OCI-LY1 (cell line): Measurements from ENCODE around the gene PRSS21.

Source experiments
- H2AFZ ChIP-seq: fragments of 200-600 bp; sonication (generic), shearing (Covaris generic); 2 replicates; pipeline ENCODE4 v1.6.0; 2014; ENCODE audit warnings: antibody characterized with exemption, mild to moderate bottlenecking, low read length
- H3F3A ChIP-seq: fragments of 200-600 bp; sonication (generic), shearing (Covaris generic); 2 replicates; pipeline ENCODE4 v1.6.0; 2014; ENCODE audit warnings: mild to moderate bottlenecking, antibody characterized with exemption, low read length, moderate library complexity; ENCODE audit not compliant: insufficient read depth
- H3K27ac ChIP-seq: fragments of 200-600 bp; sonication (generic); 2 replicates; pipeline ENCODE4 v1.5.1; 2014; ENCODE audit warnings: low read length, mixed run types, mild to moderate bottlenecking, low read depth; ENCODE audit not compliant: poor library complexity, severe bottlenecking
- H3K27me3 ChIP-seq: fragments of 200-600 bp; sonication (generic); 2 replicates; pipeline ENCODE4 v1.6.0; 2014; ENCODE audit warnings: antibody characterized with exemption, mild to moderate bottlenecking, low read length, moderate library complexity; ENCODE audit not compliant: insufficient read depth
- H3K36me3 ChIP-seq: fragments of 200-600 bp; sonication (generic); 2 replicates; pipeline ENCODE4 v1.6.1; 2014; ENCODE audit warnings: mild to moderate bottlenecking, antibody characterized with exemption, low read length, moderate library complexity, mixed read lengths; ENCODE audit not compliant: insufficient read depth
- H3K4me1 ChIP-seq: fragments of 200-600 bp; sonication (generic); 2 replicates; pipeline ENCODE4 v1.5.1; 2014; ENCODE audit warnings: mild to moderate bottlenecking, low read length, moderate library complexity; ENCODE audit not compliant: insufficient read depth, severe bottlenecking
- H3K4me2 ChIP-seq: fragments of 200-600 bp; sonication (generic), shearing (Covaris generic); 2 replicates; pipeline ENCODE4 v1.6.1; 2014; ENCODE audit warnings: low read length
- H3K4me3 ChIP-seq: fragments of 200-600 bp; sonication (generic); 2 replicates; pipeline ENCODE4 v1.5.1; 2014; ENCODE audit warnings: low read length, low read depth, mild to moderate bottlenecking, mixed read lengths; ENCODE audit not compliant: poor library complexity, severe bottlenecking
- H3K79me2 ChIP-seq: fragments of 200-600 bp; shearing (Covaris generic); 2 replicates; pipeline ENCODE4 v1.6.1; 2016; ENCODE audit warnings: mixed run types, low read length, mixed read lengths; ENCODE audit not compliant: insufficient read depth
- H3K9ac ChIP-seq: fragments of 200-600 bp; sonication (generic), shearing (Covaris generic); 2 replicates; pipeline ENCODE4 v1.6.1; 2014; ENCODE audit warnings: mild to moderate bottlenecking, low read length, mixed read lengths
- H3K9me2 ChIP-seq: fragments of 200-600 bp; sonication (generic), shearing (Covaris generic); 2 replicates; pipeline ENCODE4 v1.6.1; 2014; ENCODE audit warnings: low read depth, mild to moderate bottlenecking, low read length, mixed read lengths
- H3K9me3 ChIP-seq: fragments of 200-600 bp; shearing (Covaris generic); 2 replicates; pipeline ENCODE4 v1.6.1; 2014; ENCODE audit warnings: low read length, mixed read lengths
- H4K20me1 ChIP-seq: fragments of 200-600 bp; sonication (generic), shearing (Covaris generic); 2 replicates; pipeline ENCODE4 v1.6.0; 2016; ENCODE audit warnings: mild to moderate bottlenecking, low read length; ENCODE audit not compliant: insufficient read depth
- CTCF ChIP-seq: fragments of 200-600 bp; sonication (generic), shearing (Covaris generic); IDR thresholded peaks from 2 replicates; pipeline ENCODE4 v1.5.1; 2017; ENCODE audit warnings: mild to moderate bottlenecking, antibody characterized with exemption, low read length, moderate library complexity, mixed read lengths
- EZH2 ChIP-seq: fragments of 200-600 bp; sonication (generic), shearing (Covaris generic); IDR thresholded peaks from 2 replicates; pipeline ENCODE4 v1.8.0; 2017; ENCODE audit warnings: borderline replicate concordance, mixed run types, mild to moderate bottlenecking, antibody characterized with exemption, low read length, moderate library complexity, mixed read lengths

PRSS21 gene

GRCh38 chr16:2786061-2786825, 30.8 kb upstream of the PRSS21 start:
- Histone ChIP-seq H3K79me2 (no peaks in the 10 kb centered on the region), H3K36me3 (no peaks in the 10 kb centered on the region), H3F3A (no peaks in the 10 kb centered on the region), H3K4me2 (no peak overlapping the region), H3K9ac (no peak overlapping the region), H3K27ac (no peak overlapping the region), H2AFZ (no peak overlapping the region), H3K9me2 (no peaks in the 10 kb centered on the region), H4K20me1 (no peaks in the 10 kb centered on the region), H3K9me3 (no peaks in the 10 kb centered on the region), H3K4me3 (no peak overlapping the region), H3K4me1 (no peaks in the 10 kb centered on the region), H3K27me3 (no peaks in the 10 kb centered on the region; the same call in 1 of the 2 replicates)
- TF ChIP-seq CTCF (no peak), EZH2 (no peak)

- no peak overlapping the region for H3K9ac ChIP-seq
- no peaks in the 10 kb centered on the region for H3K79me2 ChIP-seq
- no peaks in the 10 kb centered on the region for H3K4me1 ChIP-seq
- H3F3A ChIP-seq: no peaks in the 10 kb centered on the region
- no peaks in the 10 kb centered on the region; the same call in 1 of the 2 replicates for H3K27me3 ChIP-seq
- no peaks in the 10 kb centered on the region for H4K20me1 ChIP-seq
- no peaks in the 10 kb centered on the region for H3K9me3 ChIP-seq
- no peak overlapping the region for H3K27ac ChIP-seq
- no peak overlapping the region for H2AFZ ChIP-seq
- H3K4me2 ChIP-seq: no peak overlapping the region
- H3K9me2 ChIP-seq: no peaks in the 10 kb centered on the region
- H3K36me3 ChIP-seq: no peaks in the 10 kb centered on the region
- TF ChIP-seq EZH2 (no peak), CTCF (no peak)
- H3K4me3 ChIP-seq: no peak overlapping the region
These were observed 30.2 kb upstream of the PRSS21 start for GRCh38 chr16:2786826-2787151.

GRCh38 chr16:2787406-2787805, 29.6 kb upstream of the PRSS21 start, which contains the start of gene PRSS33:
Gene PRSS33 (minus strand): TSS chr16:2787560. CDS start chr16:2786547, 1,013 bp downstream.
- H3K79me2 ChIP-seq: no peaks in the 10 kb centered on the region
- H3K9ac ChIP-seq: no peak within 1 kb of the TSS
- no peak within 1 kb of the TSS for H2AFZ ChIP-seq
- H3K9me2 ChIP-seq: no peaks in the 10 kb centered on the region
- no peaks in the 10 kb centered on the region for H3K4me1 ChIP-seq
- H3K27ac ChIP-seq: no peak within 1 kb of the TSS
- no peak for TF ChIP-seq CTCF
- TF ChIP-seq EZH2: no peak
- H4K20me1 ChIP-seq: no peaks in the 10 kb centered on the region
- H3K36me3 ChIP-seq: no peaks in the 10 kb centered on the region
- no peaks in the 10 kb centered on the region for H3K9me3 ChIP-seq
- H3K4me2 ChIP-seq: no peak within 1 kb of the TSS
- H3K27me3 ChIP-seq: no peaks in the 10 kb centered on the region; the same call in 1 of the 2 replicates
- H3F3A ChIP-seq: no peaks in the 10 kb centered on the region
- no peak within 1 kb of the TSS for H3K4me3 ChIP-seq
